DOHH2 (cell line): ENCODE data around the gene PTPRK.

Experiments
- H3F3A ChIP-seq: fragments of 200-600 bp; sonication (generic), shearing (Covaris generic); 2 replicates; pipeline ENCODE4 v1.6.0; 2016; ENCODE audit warnings: antibody characterized with exemption, mild to moderate bottlenecking; ENCODE audit not compliant: control insufficient read depth, insufficient read depth
- H3K27ac ChIP-seq: fragments of 200-600 bp; sonication (generic); 2 replicates; pipeline ENCODE4 v1.5.1; 2014; ENCODE audit warnings: low read depth, mild to moderate bottlenecking, low read length, moderate library complexity
- H3K27me3 ChIP-seq: fragments of 200-600 bp; sonication (generic); 2 replicates; pipeline ENCODE4 v1.6.1; 2014; ENCODE audit warnings: mild to moderate bottlenecking, low read length, mixed read lengths; ENCODE audit not compliant: control insufficient read depth
- H3K36me3 ChIP-seq: fragments of 200-600 bp; sonication (generic); 2 replicates; pipeline ENCODE4 v1.6.1; 2014; ENCODE audit warnings: mild to moderate bottlenecking, low read length, moderate library complexity, mixed read lengths; ENCODE audit not compliant: control insufficient read depth
- H3K4me1 ChIP-seq: fragments of 200-600 bp; sonication (generic); 2 replicates; pipeline ENCODE4 v1.6.1; 2014; ENCODE audit warnings: mild to moderate bottlenecking, low read length, mixed read lengths; ENCODE audit not compliant: control insufficient read depth
- H3K4me2 ChIP-seq: fragments of 200-600 bp; sonication (generic); 2 replicates; pipeline ENCODE4 v1.6.0; 2014; ENCODE audit warnings: mild to moderate bottlenecking, low read length, moderate library complexity
- H3K4me3 ChIP-seq: fragments of 200-600 bp; sonication (generic); 2 replicates; pipeline ENCODE4 v1.5.1; 2014; ENCODE audit warnings: mild to moderate bottlenecking, low read length, mixed read lengths
- H3K79me2 ChIP-seq: fragments of 200-600 bp; sonication (generic); 2 replicates; pipeline ENCODE4 v1.6.1; 2014; ENCODE audit warnings: mild to moderate bottlenecking, low read length, mixed read lengths; ENCODE audit not compliant: control insufficient read depth
- H3K9me2 ChIP-seq: fragments of 200-600 bp; sonication (generic); replicated peaks from 2 replicates; pipeline ENCODE4 v1.6.1; 2014; ENCODE audit warnings: mild to moderate bottlenecking, low read length, mixed read lengths; ENCODE audit not compliant: control insufficient read depth
- H3K9me3 ChIP-seq: fragments of 200-600 bp; sonication (generic); 2 replicates; pipeline ENCODE4 v1.6.1; 2014; ENCODE audit warnings: antibody characterized with exemption, low read length, mixed read lengths; ENCODE audit not compliant: control insufficient read depth, insufficient read depth
- H4K20me1 ChIP-seq: fragments of 200-600 bp; sonication (generic); 2 replicates; pipeline ENCODE4 v1.6.0; 2014; ENCODE audit warnings: low read depth, mild to moderate bottlenecking, antibody characterized with exemption, low read length, moderate library complexity; ENCODE audit not compliant: control insufficient read depth, insufficient read depth
- CTCF ChIP-seq: fragments of 200-600 bp; sonication (generic); IDR thresholded peaks from one replicate; pipeline ENCODE4 v1.5.1; 2014; ENCODE audit warnings: antibody characterized with exemption, mild to moderate bottlenecking, low read depth, low read length; ENCODE audit not compliant: poor library complexity, severe bottlenecking
- EZH2phosphoT487 ChIP-seq: fragments of 200-600 bp; sonication (generic); IDR thresholded peaks from 2 replicates; pipeline ENCODE4 v1.6.1; 2017; ENCODE audit warnings: borderline replicate concordance, mild to moderate bottlenecking, antibody characterized with exemption, low read length, moderate library complexity, mixed read lengths

Gene PTPRK

GRCh38 chr6:128069188-128069587 is 451.2 kb downstream of the PTPRK start:
- no peaks in the 10 kb centered on the region for H4K20me1 ChIP-seq
- H3K4me3 ChIP-seq, result no peak overlapping the region
- H3F3A ChIP-seq, result no peaks in the 10 kb centered on the region
- no peaks in the 10 kb centered on the region for H3K79me2 ChIP-seq
- no peaks in the 10 kb centered on the region for H3K9me3 ChIP-seq
- TF ChIP-seq EZH2phosphoT487, result no peak
- TF ChIP-seq CTCF, result no peak
- H3K4me2 ChIP-seq, result no peak overlapping the region
- no peaks in the 10 kb centered on the region for H3K9me2 ChIP-seq
- no peaks in the 10 kb centered on the region for H3K36me3 ChIP-seq
- H3K27ac ChIP-seq, result no peak overlapping the region
- H3K4me1 ChIP-seq, result no peaks in the 10 kb centered on the region
- H3K27me3 ChIP-seq, result no peaks in the 10 kb centered on the region

GRCh38 chr6:128068119-128068479 is 452.3 kb downstream of the PTPRK start:
- Histone ChIP-seq H3K4me2 (no peak overlapping the region), H4K20me1 (no peaks in the 10 kb centered on the region), H3K27me3 (no peaks in the 10 kb centered on the region), H3K9me2 (no peaks in the 10 kb centered on the region), H3K4me3 (no peak overlapping the region), H3K4me1 (no peaks in the 10 kb centered on the region), H3K79me2 (no peaks in the 10 kb centered on the region), H3K27ac (no peak overlapping the region), H3K36me3 (no peaks in the 10 kb centered on the region), H3F3A (no peaks in the 10 kb centered on the region), H3K9me3 (no peaks in the 10 kb centered on the region)
- TF ChIP-seq CTCF (no peak), EZH2phosphoT487 (no peak)

GRCh38 chr6:128067446-128068118 is 452.8 kb downstream of the PTPRK start:
- H3K4me3 ChIP-seq, result no peak overlapping the region
- H3K79me2 ChIP-seq, result no peaks in the 10 kb centered on the region
- no peaks in the 10 kb centered on the region for H3K9me2 ChIP-seq
- no peak overlapping the region for H3K27ac ChIP-seq
- H3K4me2 ChIP-seq, result no peak overlapping the region
- no peaks in the 10 kb centered on the region for H3K4me1 ChIP-seq
- no peak for TF ChIP-seq CTCF
- TF ChIP-seq EZH2phosphoT487, result no peak
- no peaks in the 10 kb centered on the region for H3F3A ChIP-seq
- H3K27me3 ChIP-seq, result no peaks in the 10 kb centered on the region
- no peaks in the 10 kb centered on the region for H3K9me3 ChIP-seq
- no peaks in the 10 kb centered on the region for H4K20me1 ChIP-seq
- no peaks in the 10 kb centered on the region for H3K36me3 ChIP-seq

- Histone ChIP-seq H3K9me2 (no peaks in the 10 kb centered on the region), H3F3A (no peaks in the 10 kb centered on the region), H3K9me3 (no peaks in the 10 kb centered on the region), H3K4me1 (no peaks in the 10 kb centered on the region), H3K79me2 (no peaks in the 10 kb centered on the region), H3K27me3 (no peaks in the 10 kb centered on the region), H3K4me2 (no peak overlapping the region), H4K20me1 (no peaks in the 10 kb centered on the region), H3K4me3 (no peak overlapping the region), H3K27ac (no peak overlapping the region), H3K36me3 (no peaks in the 10 kb centered on the region)
- TF ChIP-seq EZH2phosphoT487 (no peak), CTCF (no peak)
Observed at GRCh38 chr6:128065072-128065471, 455.3 kb downstream of the PTPRK start.
